Mesothelial cell of epicardium (in vitro differentiated cells): ENCODE measurements around the gene SVIL. TPM values are rescaled to one million over a fixed set of nuclear protein-coding genes. Genes with fewer than 3 reads are reported as not detected.

Source experiments
- DNase-seq, 2 experiments: peaks; one replicate each; pipeline ENCODE4 v3.0.0; 2021; ENCODE audit warnings: low spot score in 2 of 2; ENCODE audit not compliant: unreplicated experiment in 2 of 2
- H3K27ac Mint-ChIP-seq: 2 replicates; pipeline ENCODE4 v1.8.0; 2021; ENCODE audit warnings: mixed read lengths
- H3K27me3 Mint-ChIP-seq: 2 replicates; pipeline ENCODE4 v1.8.0; 2021; ENCODE audit warnings: low read depth, mixed read lengths
- H3K36me3 Mint-ChIP-seq: 2 replicates; pipeline ENCODE4 v1.8.0; 2021; ENCODE audit warnings: mixed read lengths
- H3K4me1 Mint-ChIP-seq: 2 replicates; pipeline ENCODE4 v1.8.0; 2021; ENCODE audit warnings: mixed read lengths
- H3K4me3 Mint-ChIP-seq: 2 replicates; pipeline ENCODE4 v1.8.0; 2021; ENCODE audit warnings: mild to moderate bottlenecking, moderate library complexity, mixed read lengths
- H3K9me3 Mint-ChIP-seq: 2 replicates; pipeline ENCODE4 v1.8.0; 2021; ENCODE audit warnings: mixed read lengths
- CTCF ChIP-seq: fragments of 200-600 bp; sonication (generic); IDR thresholded peaks from one replicate; pipeline ENCODE4 v1.5.0; 2021; ENCODE audit warnings: antibody characterized with exemption; ENCODE audit not compliant: unreplicated experiment
- total RNA-seq: library from RNA; stranded (reverse); gene quantifications from 3 replicates; pipeline ENCODE4 v1.2.1, GENCODE V29; 2021

Gene SVIL
- total RNA-seq, 1 donor from 2014 or later, result 293 TPM

GRCh38 chr10:29642990-29643389 is 8.2 kb upstream of the SVIL start:
- H3K9me3 Mint-ChIP-seq, result no peaks in the 10 kb centered on the region
- DNase-seq, result no peak
- peaks cover 26% of the 10 kb centered on the region for H3K36me3 Mint-ChIP-seq
- H3K27me3 Mint-ChIP-seq, result no peaks in the 10 kb centered on the region
- H3K27ac Mint-ChIP-seq, result no peak overlapping the region
- peaks cover 45% of the 10 kb centered on the region for H3K4me1 Mint-ChIP-seq
- no peak for TF ChIP-seq CTCF
- H3K4me3 Mint-ChIP-seq, result no peak overlapping the region

- no peaks in the 10 kb centered on the region for H3K27me3 Mint-ChIP-seq
- H3K27ac Mint-ChIP-seq, result peak overlapping the region; percentile 53
- TF ChIP-seq CTCF, result no peak
- H3K4me1 Mint-ChIP-seq, result peaks cover 35% of the 10 kb centered on the region
- no peak for DNase-seq
- peaks cover 5% of the 10 kb centered on the region for H3K9me3 Mint-ChIP-seq
- H3K36me3 Mint-ChIP-seq, result peaks cover 26% of the 10 kb centered on the region
- no peak overlapping the region for H3K4me3 Mint-ChIP-seq
These were observed 2.8 kb upstream of the SVIL start for GRCh38 chr10:29637537-29637936.

- Mint-ChIP-seq H3K9me3 (peaks cover 5% of the 10 kb centered on the region), H3K27ac (peak overlapping the region; percentile 79), H3K4me1 (peaks cover 35% of the 10 kb centered on the region), H3K4me3 (no peak overlapping the region), H3K27me3 (no peaks in the 10 kb centered on the region), H3K36me3 (peaks cover 28% of the 10 kb centered on the region)
- no peak for TF ChIP-seq CTCF
- no peak for DNase-seq
These were observed 1.4 kb upstream of the SVIL start for GRCh38 chr10:29636178-29636577.

- no peak for DNase-seq
- Mint-ChIP-seq H3K36me3 (peaks cover 31% of the 10 kb centered on the region), H3K9me3 (peaks cover 5% of the 10 kb centered on the region), H3K27me3 (no peaks in the 10 kb centered on the region), H3K4me3 (peak overlapping the region; percentile 1), H3K4me1 (peaks cover 38% of the 10 kb centered on the region), H3K27ac (peak overlapping the region; percentile 79)
- TF ChIP-seq CTCF, result no peak
These were observed 957 bp upstream of the SVIL start for GRCh38 chr10:29635711-29636144.

GRCh38 chr10:29634105-29634504 is 666 bp downstream of the SVIL start:
- peaks cover 5% of the 10 kb centered on the region for H3K9me3 Mint-ChIP-seq
- no peak for DNase-seq
- H3K27ac Mint-ChIP-seq, result peak overlapping the region; percentile 71
- no peak overlapping the region for H3K4me3 Mint-ChIP-seq
- H3K27me3 Mint-ChIP-seq, result no peaks in the 10 kb centered on the region
- TF ChIP-seq CTCF, result no peak
- H3K36me3 Mint-ChIP-seq, result peaks cover 23% of the 10 kb centered on the region
- peaks cover 42% of the 10 kb centered on the region for H3K4me1 Mint-ChIP-seq

- Mint-ChIP-seq H3K9me3 (no peaks in the 10 kb centered on the region), H3K4me3 (no peak overlapping the region), H3K27me3 (no peaks in the 10 kb centered on the region), H3K36me3 (peaks cover 15% of the 10 kb centered on the region), H3K4me1 (peaks cover 50% of the 10 kb centered on the region), H3K27ac (peak overlapping the region; percentile 14)
- no peak for TF ChIP-seq CTCF
- DNase-seq, result no peak
These were observed 3.8 kb downstream of the SVIL start for GRCh38 chr10:29631049-29631339.
